GM23338 (cell line): Measurements from ENCODE around the gene TMEM185B. TPM values are rescaled to one million over a fixed set of nuclear protein-coding genes. Genes with fewer than 3 reads are reported as not detected.

Source experiments
- ATAC-seq: fragments of 200-7000 bp; cut with Tn5 transposase; 3 replicates; pipeline ENCODE4 v1.9.1; 2020
- DNase-seq: peaks from one replicate; pipeline ENCODE4 v3.0.0-alpha.2; 2015; ENCODE audit warnings: low spot score
- H2AFZ ChIP-seq: fragments of 200-600 bp; sonication (generic); 2 replicates; pipeline ENCODE4 v1.8.0; 2016; ENCODE audit warnings: antibody characterized with exemption, mild to moderate bottlenecking, moderate library complexity
- H3F3A ChIP-seq: fragments of 200-600 bp; sonication (generic); replicated peaks from 2 replicates; pipeline ENCODE4 v1.8.0; 2017; ENCODE audit warnings: antibody characterized with exemption, mixed run types, low read depth
- H3K27ac ChIP-seq: fragments of 200-600 bp; sonication (generic); 2 replicates; pipeline ENCODE4 v1.6.1; 2016; ENCODE audit warnings: low read depth
- H3K27me3 ChIP-seq: fragments of 200-600 bp; sonication (generic); 2 replicates; pipeline ENCODE4 v1.8.0; 2016; ENCODE audit warnings: mild to moderate bottlenecking, mixed run types, moderate library complexity; ENCODE audit not compliant: insufficient read depth
- H3K36me3 ChIP-seq: fragments of 200-600 bp; sonication (generic); 2 replicates; pipeline ENCODE4 v1.8.0; 2016; ENCODE audit warnings: mild to moderate bottlenecking; ENCODE audit not compliant: insufficient read depth
- H3K4me1 ChIP-seq: fragments of 200-600 bp; sonication (generic); 2 replicates; pipeline ENCODE4 v1.8.0; 2016; ENCODE audit warnings: mild to moderate bottlenecking, moderate library complexity; ENCODE audit not compliant: insufficient read depth
- H3K4me2 ChIP-seq: fragments of 200-600 bp; sonication (generic); 2 replicates; pipeline ENCODE4 v1.7.1; 2017; ENCODE audit warnings: mixed run types
- H3K4me3 ChIP-seq: fragments of 200-600 bp; sonication (generic); 2 replicates; pipeline ENCODE4 v1.6.1; 2016; ENCODE audit warnings: mixed run types
- H3K79me2 ChIP-seq: fragments of 200-600 bp; sonication (generic); replicated peaks from 2 replicates; pipeline ENCODE4 v1.8.0; 2017; ENCODE audit warnings: mild to moderate bottlenecking; ENCODE audit not compliant: insufficient read depth
- H3K9me2 ChIP-seq: fragments of 200-600 bp; sonication (generic); 2 replicates; pipeline ENCODE4 v1.8.0; 2017; ENCODE audit not compliant: insufficient read depth
- H4K20me1 ChIP-seq: fragments of 200-600 bp; sonication (generic); replicated peaks from 2 replicates; pipeline ENCODE4 v1.8.0; 2017; ENCODE audit warnings: mild to moderate bottlenecking; ENCODE audit not compliant: insufficient read depth
- H3K27ac Mint-ChIP-seq: 2 replicates; pipeline ENCODE4 v1.8.0; 2020; ENCODE audit warnings: inconsistent platforms, mild to moderate bottlenecking, moderate library complexity, mixed read lengths
- H3K27me3 Mint-ChIP-seq: 3 replicates; pipeline ENCODE4 v1.8.0; 2022; ENCODE audit warnings: low read depth, mild to moderate bottlenecking, moderate library complexity, mixed read lengths, inconsistent platforms; ENCODE audit not compliant: insufficient read depth, poor library complexity
- H3K36me3 Mint-ChIP-seq: 3 replicates; pipeline ENCODE4 v1.8.0; 2021; ENCODE audit warnings: low read depth, mild to moderate bottlenecking, inconsistent platforms, moderate library complexity, mixed read lengths
- H3K4me1 Mint-ChIP-seq: 3 replicates; pipeline ENCODE4 v1.8.0; 2020; ENCODE audit warnings: mild to moderate bottlenecking, inconsistent platforms, mixed read lengths
- H3K4me3 Mint-ChIP-seq: 3 replicates; pipeline ENCODE4 v1.8.0; 2021; ENCODE audit warnings: moderate library complexity, mild to moderate bottlenecking, inconsistent platforms, mixed read lengths
- H3K9me3 Mint-ChIP-seq: 3 replicates; pipeline ENCODE4 v1.8.0; 2020; ENCODE audit warnings: moderate library complexity, mild to moderate bottlenecking, inconsistent platforms, mixed read lengths
- CREB1 ChIP-seq: fragments of 250-450 bp; sonication (Bioruptor Pico); IDR thresholded peaks from 2 replicates; pipeline ENCODE4 v1.5.0; 2020; ENCODE audit warnings: low read depth, mild to moderate bottlenecking, moderate library complexity
- CTCF ChIP-seq, 2 experiments: fragments of 200-600 bp in 1 of 2; sonication (generic) in 1 of 2; conservative IDR thresholded peaks; 2 replicates each; pipeline versions ENCODE4 v1.5.1 to v1.6.1; 2016 to 2017; ENCODE audit warnings: antibody characterized with exemption in 2 of 2, low read depth in 2 of 2, mild to moderate bottlenecking in 2 of 2, moderate library complexity in 1 of 2
- ETS1 ChIP-seq: IDR thresholded peaks from 2 replicates; pipeline ENCODE4 v1.6.1; 2016; ENCODE audit warnings: antibody characterized with exemption
- EZH2 ChIP-seq: fragments of 200-600 bp; sonication (generic); IDR thresholded peaks from one replicate; pipeline ENCODE4 v1.8.0; 2017; ENCODE audit warnings: antibody characterized with exemption, mild to moderate bottlenecking, low read depth; ENCODE audit not compliant: unreplicated experiment
- EZH2phosphoT487 ChIP-seq: fragments of 200-600 bp; sonication (generic); IDR thresholded peaks from one replicate; pipeline ENCODE4 v1.8.1; 2018; ENCODE audit warnings: antibody characterized with exemption; ENCODE audit not compliant: unreplicated experiment
- JUNB ChIP-seq: IDR thresholded peaks from one replicate; pipeline ENCODE4 v1.6.1; 2016; ENCODE audit warnings: antibody characterized with exemption; ENCODE audit not compliant: unreplicated experiment
- NANOG ChIP-seq: IDR thresholded peaks from 2 replicates; pipeline ENCODE4 v1.6.1; 2016; ENCODE audit warnings: antibody characterized with exemption, borderline replicate concordance
- POLR2AphosphoS5 ChIP-seq: IDR thresholded peaks from 2 replicates; pipeline ENCODE4 v1.6.1; 2016; ENCODE audit warnings: antibody characterized with exemption, low read depth
- REST ChIP-seq: IDR thresholded peaks from one replicate; pipeline ENCODE4 v1.6.1; 2018; ENCODE audit warnings: antibody characterized with exemption; ENCODE audit not compliant: unreplicated experiment
- STAT1 ChIP-seq: IDR thresholded peaks from one replicate; pipeline ENCODE4 v1.6.1; 2016; ENCODE audit warnings: antibody characterized with exemption; ENCODE audit not compliant: unreplicated experiment
- ZNF114 ChIP-seq: fragments of 250-450 bp; sonication (Bioruptor Pico); IDR thresholded peaks from 2 replicates; pipeline ENCODE4 v1.5.0; 2020; ENCODE audit warnings: mild to moderate bottlenecking, moderate library complexity
- ZNF331 ChIP-seq: fragments of 250-450 bp; sonication (Bioruptor Pico); IDR thresholded peaks from 2 replicates; pipeline ENCODE4 v1.5.0; 2020; ENCODE audit warnings: low read depth, mild to moderate bottlenecking, moderate library complexity
- ZNF462 ChIP-seq: fragments of 250-450 bp; sonication (Bioruptor Pico); IDR thresholded peaks from 2 replicates; pipeline ENCODE4 v1.5.0; 2020; ENCODE audit warnings: mild to moderate bottlenecking, moderate library complexity
- polyA plus RNA-seq: library from polyadenylated mRNA; unstranded; fragments of >200 nt; fragmentation: Nextera tagmentation; extraction: Ambion mirVana; gene quantifications from 2 replicates; pipeline ENCODE4 v1.2.1, GENCODE V29; 2016
- total RNA-seq: library from RNA; depleted of rRNA; stranded (reverse); fragments of >200 nt; shearing (Covaris generic); gene quantifications from 2 replicates; pipeline ENCODE4 v1.2.3, GENCODE V29; 2014

Gene TMEM185B
- total and polyA plus RNA-seq, 2 experiments from 2014 or later = 3.9 to 24.4 TPM

- H3K4me2 ChIP-seq = no peak overlapping the region
- H3K4me3 Mint-ChIP-seq = no peak overlapping the region
- no peaks in the 10 kb centered on the region for H4K20me1 ChIP-seq
- H3K4me3 ChIP-seq = no peak overlapping the region
- H3K27ac Mint-ChIP-seq = no peak overlapping the region
- no peaks in the 10 kb centered on the region for H3F3A ChIP-seq
- peaks cover 28% of the 10 kb centered on the region for H3K27me3 Mint-ChIP-seq
- H3K4me1 Mint-ChIP-seq = peaks cover 7% of the 10 kb centered on the region; the same call in 2 of the 3 replicates
- DNase-seq (no peak), ATAC-seq (no peak)
- H2AFZ ChIP-seq = no peak overlapping the region
- peaks cover 2% of the 10 kb centered on the region; the same call in 1 of the 2 replicates for H3K9me2 ChIP-seq
- peaks cover 23% of the 10 kb centered on the region for H3K27me3 ChIP-seq
- peaks cover 4% of the 10 kb centered on the region for H3K9me3 Mint-ChIP-seq
- H3K27ac ChIP-seq = no peak overlapping the region
- H3K79me2 ChIP-seq = peaks cover under 1% of the 10 kb centered on the region; the same call in 1 of the 2 replicates
- peaks cover 4% of the 10 kb centered on the region for H3K36me3 Mint-ChIP-seq
- TF ChIP-seq ZNF462 (CRISPR knock-in tag) = no peak
- no peak for TF ChIP-seq JUNB
- TF ChIP-seq CREB1 (CRISPR knock-in tag) = no peak
- TF ChIP-seq ZNF114 (CRISPR knock-in tag) = no peak
- no peak for TF ChIP-seq STAT1
- TF ChIP-seq REST = no peak
- no peak for TF ChIP-seq EZH2phosphoT487
- TF ChIP-seq EZH2 = no peak
- no peak for TF ChIP-seq ZNF331 (CRISPR knock-in tag)
- no peak for TF ChIP-seq ETS1
- TF ChIP-seq POLR2AphosphoS5 = no peak
- TF ChIP-seq NANOG = no peak
- no peak for TF ChIP-seq CTCF (conservative IDR thresholded peaks at IDR 0.05; ENCODE audit: low read depth in 2 of 2)
- H3K36me3 ChIP-seq = no peaks in the 10 kb centered on the region; the same call in 1 of the 2 replicates
- no peaks in the 10 kb centered on the region; the same call in 1 of the 2 replicates for H3K4me1 ChIP-seq
These were observed 4.2 kb upstream of the TMEM185B start for GRCh38 chr2:120227111-120227991.
